Measurements from ENCODE around the gene ETV6. TPM values are rescaled to one million over a fixed set of nuclear protein-coding genes. Genes with fewer than 3 reads are reported as not detected.

ETV6 gene
- polyA plus RNA-seq, 3 donors, result 3.3 to 7.7 (median 4.4) TPM

DNA sequence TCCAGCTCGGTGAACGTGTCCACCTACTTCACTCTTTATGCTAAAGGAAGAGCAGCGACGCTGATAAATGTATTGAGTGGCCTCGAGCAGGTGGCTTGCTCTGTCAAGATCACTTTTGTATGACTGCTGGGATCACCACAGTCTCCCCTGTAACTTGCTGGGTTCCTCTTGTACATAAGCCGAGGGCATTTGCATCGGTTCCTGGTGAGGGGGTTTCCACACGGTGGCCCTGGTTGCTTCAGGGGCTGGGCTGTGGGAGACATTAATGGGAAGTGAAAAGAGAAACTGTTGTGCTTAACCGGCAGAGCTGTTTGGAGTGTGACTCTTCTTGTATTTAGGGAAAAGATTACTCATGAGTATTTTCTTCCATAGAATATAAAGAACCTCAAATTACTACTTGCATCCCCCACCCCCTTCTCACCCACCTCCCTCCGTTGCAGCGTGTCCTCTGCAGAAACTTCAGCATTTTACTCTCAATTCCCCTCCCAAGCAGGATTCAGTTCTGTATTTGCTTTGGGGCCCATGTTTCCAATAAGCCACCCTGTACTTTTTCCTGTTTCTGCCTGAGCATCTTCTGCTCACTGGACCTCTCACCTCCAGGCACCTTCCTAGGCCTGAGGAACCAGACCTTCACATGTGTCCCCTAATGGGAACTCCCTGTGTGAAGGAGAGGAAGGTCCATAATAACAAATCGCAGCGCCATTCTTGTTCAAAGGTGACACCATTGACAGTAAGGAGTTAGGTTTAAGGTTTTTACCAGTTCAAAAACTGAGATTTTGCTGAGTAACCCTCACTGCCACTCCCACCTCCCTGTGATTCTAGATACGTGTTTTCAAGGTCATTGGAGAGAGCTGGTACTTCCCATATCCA, 187.0 kb downstream of the ETV6 start:
- H3K27ac ChIP-seq (ENCODE audit: low read depth, low read length), result no peak overlapping the region
- WGBS, 3 donors, result 54 to 75% (median 66%) methylated on average over 14 of the region's 14 CpGs

DNA sequence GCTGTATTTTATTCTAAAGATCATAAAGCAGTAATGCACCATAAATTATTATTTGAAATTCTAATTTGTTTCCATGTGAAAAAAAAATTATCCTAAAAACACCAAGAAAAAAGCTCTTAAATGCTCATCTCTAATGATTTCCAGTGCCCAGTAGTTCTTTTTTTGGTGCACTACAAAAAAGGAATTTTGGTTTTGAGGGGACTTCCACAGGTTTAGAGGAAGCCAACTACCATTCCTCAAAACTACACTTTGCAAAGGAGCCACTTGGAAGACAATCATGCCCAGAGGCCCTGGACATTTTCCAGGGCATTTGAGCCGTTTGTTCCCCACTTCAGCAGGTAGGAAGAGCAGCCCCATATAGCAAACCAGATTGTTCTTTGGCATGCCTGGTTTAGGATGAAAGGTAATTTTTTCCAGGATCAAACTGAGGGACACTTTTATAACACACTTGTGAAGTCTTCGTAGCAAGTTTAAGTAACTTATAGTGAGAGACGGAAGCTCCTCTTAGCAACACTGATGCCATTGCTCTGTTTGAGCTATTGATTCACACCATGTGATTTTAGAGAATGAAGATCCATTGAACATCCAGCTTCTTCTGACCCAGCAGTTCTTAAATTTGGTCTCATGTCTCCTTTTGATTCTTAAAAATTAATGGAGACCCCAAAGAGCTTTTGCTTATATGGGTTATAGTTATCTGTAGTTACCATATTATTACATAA, 187.9 kb downstream of the ETV6 start:
- WGBS, 3 donors, result 70 to 82% (median 80%) methylated on average over 3 of the region's 3 CpGs
- no peak overlapping the region for H3K27ac ChIP-seq (ENCODE audit: low read depth, low read length)

DNA sequence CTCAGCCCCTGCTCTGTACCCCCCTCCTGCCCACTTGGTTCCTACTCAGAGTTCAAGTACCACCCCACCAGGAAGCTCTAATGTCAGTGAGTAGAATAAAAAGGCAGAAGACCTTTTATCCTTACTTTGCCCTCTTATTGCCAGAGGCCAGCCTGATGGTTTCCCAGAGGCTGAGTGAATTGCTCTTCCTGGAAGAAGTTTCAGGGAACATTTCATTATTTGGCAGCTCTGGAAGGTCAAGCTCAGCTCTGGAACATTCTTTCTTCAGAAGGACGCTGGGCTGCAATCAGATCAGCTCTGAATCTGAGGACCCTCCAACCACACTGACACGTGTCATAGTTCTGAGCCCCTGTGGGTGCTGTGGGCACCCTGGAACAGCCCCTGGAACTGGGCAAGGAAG, 188.9 kb downstream of the ETV6 start:
- H3K27ac ChIP-seq (ENCODE audit: low read depth, low read length), result peak overlapping the region; percentile 85
- 36 to 68% (median 63%) methylated on average over 2 of the region's 2 CpGs for WGBS, 3 donors

DNA sequence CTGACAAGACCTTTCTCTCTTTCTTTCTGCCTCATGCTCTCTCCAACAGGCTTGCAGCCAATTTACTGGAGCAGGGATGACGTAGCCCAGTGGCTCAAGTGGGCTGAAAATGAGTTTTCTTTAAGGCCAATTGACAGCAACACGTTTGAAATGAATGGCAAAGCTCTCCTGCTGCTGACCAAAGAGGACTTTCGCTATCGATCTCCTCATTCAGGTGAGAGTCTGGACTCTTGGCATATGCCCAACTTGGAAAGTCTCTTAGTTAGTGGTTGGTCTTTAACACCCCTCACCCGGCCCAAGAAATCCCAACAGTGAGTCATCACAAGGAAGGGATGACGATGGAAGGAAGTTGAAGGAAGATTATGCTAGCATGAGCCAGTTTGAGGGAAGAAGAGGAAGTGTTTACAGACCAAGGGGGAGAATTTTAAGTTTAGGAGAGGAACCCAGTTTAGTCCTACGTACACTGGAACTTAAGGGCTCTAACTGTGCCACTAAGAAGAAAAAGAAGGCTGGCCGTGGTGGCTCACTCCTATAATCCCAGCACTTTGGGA, 189.7 kb downstream of the ETV6 start:
- 40 to 55% (median 41%) methylated on average over 8 of the region's 8 CpGs for WGBS, 3 donors
- peak overlapping the region; percentile 85 for H3K27ac ChIP-seq (ENCODE audit: low read depth, low read length)

DNA sequence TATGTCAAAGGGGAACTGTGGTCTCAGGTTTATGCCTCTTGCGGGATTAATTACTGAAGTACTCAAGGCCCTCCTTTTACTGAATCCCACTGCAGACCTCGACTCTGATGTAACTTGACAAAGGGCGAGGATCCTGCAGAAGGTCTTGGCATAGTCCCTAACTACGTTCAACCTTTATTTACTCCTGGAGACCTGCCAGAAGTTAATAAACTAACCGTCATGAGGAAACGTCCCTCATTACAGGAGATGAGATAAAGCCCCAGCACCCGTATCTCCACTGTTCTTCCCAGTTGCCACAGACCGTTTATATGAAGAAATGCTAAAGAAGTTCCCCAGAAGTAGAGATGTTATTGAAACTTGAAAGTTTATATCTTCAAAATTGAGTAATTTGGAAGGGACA, 190.9 kb downstream of the ETV6 start:
- no peak overlapping the region for H3K27ac ChIP-seq (ENCODE audit: low read depth, low read length)
- WGBS, 3 donors, result 23 to 45% (median 40%) methylated on average over 8 of the region's 8 CpGs

DNA sequence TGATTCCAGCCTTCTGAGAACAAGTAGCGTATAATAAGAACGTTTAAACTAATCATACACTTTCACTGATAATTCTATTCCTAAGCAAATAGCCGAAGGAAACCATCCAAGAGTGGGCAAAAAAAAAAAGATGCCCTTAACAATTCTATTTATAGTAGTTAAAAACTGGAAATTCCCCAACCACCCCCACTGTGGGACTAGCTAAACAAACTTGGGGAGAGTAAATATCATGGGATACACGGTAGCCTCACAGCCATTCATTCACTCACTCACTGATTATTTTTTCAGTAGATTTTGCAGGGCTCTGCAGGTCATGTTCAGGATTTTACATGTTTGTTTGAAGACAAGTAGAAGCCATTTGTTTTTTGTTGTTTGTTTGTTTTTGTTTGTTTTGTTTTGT, 197.0 kb downstream of the ETV6 start:
- H3K27ac ChIP-seq (ENCODE audit: low read depth, low read length), result no peak overlapping the region
- 29 to 86% (median 73%) methylated on average over 4 of the region's 4 CpGs for WGBS, 3 donors

DNA sequence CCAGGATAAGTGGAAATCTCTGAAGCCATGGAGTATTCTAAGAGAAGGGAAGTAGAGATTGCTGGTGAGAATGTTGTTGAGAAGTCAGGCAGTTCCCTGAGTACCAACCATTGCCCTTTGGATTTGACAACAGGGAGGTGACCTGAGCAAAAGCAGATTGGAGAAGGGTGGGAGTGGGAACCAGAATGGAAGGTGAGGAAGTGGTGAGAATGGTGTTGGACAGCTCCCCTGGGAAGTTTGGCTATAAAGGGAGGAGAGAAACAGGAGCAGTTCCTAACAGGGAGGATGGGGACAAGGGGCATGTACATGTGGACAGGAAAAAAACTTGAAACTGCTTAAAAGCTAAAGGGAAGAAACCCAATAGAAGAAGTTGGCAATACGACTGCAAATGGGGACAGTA, 198.1 kb downstream of the ETV6 start:
- no peak overlapping the region for H3K27ac ChIP-seq (ENCODE audit: low read depth, low read length)
- WGBS, 3 donors, result 65 to 94% (median 75%) methylated on average over 1 of the region's 1 CpG

DNA sequence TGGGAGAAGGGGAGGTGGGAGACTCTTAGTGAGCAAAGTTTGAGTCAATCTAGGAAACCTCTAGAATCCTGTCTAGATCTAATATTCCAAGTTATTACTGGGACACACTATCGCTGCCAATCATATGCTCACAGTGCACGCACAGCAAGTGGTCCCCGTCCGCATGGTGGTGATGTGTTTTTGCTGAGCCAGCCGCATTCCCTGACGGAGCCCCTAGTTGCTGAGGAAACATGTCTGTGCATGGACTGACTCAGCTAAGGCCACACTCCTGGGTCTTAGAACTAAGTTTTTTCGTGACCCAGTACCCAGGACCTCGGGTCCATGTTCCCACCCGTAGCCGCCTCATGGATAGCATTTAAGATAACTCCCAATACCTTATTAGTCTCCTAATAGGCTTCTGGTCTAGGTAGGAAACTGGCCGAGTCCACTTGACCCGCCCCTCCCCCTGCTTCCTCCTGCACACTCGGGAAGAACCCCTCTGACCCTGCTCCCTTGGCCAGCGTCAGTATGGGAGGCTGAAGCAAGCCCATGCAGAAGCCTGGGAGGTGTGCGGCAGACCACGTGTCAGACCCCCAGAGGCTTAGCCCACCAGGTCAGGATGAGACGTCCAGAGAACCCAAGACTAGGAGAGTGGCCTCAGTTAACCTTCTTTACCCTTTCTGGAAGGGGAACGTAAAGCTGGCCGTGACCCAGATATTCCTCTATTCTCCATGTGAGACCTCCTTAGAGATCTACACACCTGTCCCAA, 200.5 kb downstream of the ETV6 start:
- WGBS, 3 donors, result 92 to 94% (median 94%) methylated on average over 19 of the region's 19 CpGs
- no peak overlapping the region for H3K27ac ChIP-seq (ENCODE audit: low read depth, low read length)

DNA sequence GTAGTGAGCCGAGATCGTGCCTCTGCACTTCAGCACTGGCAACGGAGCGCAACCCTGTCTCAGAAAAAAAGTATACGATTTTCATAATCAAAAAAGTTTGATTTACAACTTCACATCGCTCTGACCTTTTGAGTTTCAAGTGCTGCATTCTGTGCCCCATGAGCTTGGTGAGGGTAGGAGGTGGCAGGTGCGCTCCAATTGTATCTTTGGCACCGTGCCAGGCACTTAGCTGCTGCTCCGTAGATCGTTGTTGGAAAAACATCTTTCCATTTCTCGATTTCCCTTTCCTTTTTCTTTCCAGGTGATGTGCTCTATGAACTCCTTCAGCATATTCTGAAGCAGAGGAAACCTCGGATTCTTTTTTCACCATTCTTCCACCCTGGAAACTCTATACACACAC, 203.7 kb downstream of the ETV6 start:
- H3K27ac ChIP-seq (ENCODE audit: low read depth, low read length), result no peak overlapping the region
- WGBS, 3 donors, result 79 to 83% (median 81%) methylated on average over 12 of the region's 12 CpGs

DNA sequence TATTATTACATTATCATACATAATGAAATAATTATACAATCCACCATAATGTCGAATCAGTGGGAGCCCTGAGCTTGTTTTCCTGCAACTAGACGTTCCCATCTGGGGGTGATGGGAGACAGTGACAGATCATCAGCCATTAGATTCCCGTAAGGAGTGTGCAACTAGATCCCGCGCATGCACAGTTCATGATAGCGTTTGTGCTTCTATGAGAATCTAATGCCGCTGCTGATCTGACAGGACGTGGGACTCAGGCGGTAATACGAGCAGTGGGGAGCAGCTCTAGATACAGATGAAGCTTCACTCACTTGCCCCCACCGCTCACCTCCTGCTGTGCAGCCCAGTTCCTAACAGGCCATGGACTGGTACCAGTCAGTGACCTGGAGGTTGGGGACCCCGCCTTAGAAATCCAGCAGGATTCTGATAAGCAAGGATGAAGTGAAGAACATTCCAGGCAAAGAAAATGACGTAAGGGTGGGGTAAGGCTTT, 204.6 kb downstream of the ETV6 start:
- 91 to 96% (median 91%) methylated on average over 13 of the region's 13 CpGs for WGBS, 3 donors
- no peak overlapping the region for H3K27ac ChIP-seq (ENCODE audit: low read depth, low read length)

DNA sequence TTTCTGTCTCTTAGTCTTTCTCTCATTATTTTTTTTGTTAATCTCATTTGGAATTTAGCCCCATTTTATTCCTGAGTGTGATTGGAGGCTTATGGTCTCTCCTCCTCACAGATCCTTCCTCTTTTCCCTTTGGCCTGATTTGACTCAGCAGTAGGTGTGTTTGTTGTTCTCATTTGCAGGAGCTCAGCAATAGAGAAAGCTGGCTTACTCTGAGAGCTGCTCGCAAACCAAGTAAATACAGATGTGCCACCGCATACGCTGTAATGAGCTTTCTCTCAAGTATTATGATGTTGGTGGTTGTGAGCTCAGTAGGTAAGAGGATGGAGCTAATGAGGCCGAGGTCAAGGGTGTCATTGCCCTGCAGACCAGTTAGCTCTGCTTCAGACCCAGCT, 206.5 kb downstream of the ETV6 start:
- 46 to 73% (median 53%) methylated on average over 4 of the region's 4 CpGs for WGBS, 3 donors
- H3K27ac ChIP-seq (ENCODE audit: low read depth, low read length), result no peak overlapping the region

DNA sequence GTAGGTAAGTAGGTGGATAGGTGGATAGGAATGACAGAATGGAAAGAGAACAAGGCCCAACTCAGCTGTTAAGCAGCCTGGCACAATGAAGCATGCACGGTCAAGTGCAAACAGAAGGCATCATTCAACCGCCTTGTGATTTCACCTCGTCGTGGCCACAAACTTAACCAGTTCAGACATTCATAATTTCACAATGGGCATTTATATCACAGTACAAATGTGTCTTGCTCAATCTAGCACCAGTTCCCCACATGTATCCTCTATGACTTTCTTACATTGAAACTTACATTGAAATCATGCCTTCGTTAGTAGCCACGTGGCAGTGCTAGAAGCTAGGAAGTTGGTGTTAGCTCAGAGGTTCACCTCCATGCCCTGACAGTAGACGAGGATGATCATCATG, 207.5 kb downstream of the ETV6 start:
- H3K27ac ChIP-seq (ENCODE audit: low read depth, low read length), result no peak overlapping the region
- 56 to 69% (median 61%) methylated on average over 7 of the region's 7 CpGs for WGBS, 3 donors

DNA sequence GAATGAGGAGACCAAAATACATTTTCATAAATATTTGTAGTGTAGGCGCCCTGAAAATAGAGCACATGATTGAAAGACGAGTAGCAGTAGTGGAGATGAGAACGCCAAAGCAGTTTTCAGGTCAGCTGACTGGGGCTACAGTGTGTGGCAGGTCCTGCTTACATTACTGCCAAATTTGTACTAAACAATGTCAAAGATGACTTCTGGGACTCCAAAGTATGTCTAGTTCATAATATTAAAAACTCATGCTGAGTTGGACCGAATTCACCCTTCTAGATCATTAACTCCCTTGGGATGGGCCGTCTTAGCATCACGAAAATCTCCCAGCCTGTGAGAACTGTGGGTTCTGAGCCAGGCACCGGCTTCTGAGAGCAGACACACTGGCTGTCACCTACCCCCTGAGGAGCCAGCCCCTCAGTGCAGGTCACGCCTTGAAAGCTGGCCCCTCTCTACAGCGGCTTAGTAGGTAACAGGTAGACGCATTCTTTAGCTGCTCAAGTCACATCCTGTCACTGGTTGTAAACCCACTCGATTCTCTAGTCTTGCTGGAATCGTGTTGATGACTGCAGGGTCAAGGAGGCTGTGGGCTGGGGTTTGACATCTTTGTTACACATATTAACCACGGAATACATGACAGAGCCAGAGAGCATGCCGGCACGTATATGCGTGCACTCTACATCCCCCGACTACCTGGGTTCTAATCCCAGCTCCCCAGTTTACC, 210.4 kb downstream of the ETV6 start:
- WGBS, 3 donors, result 85 to 91% (median 87%) methylated on average over 17 of the region's 17 CpGs
- H3K27ac ChIP-seq (ENCODE audit: low read depth, low read length), result no peak overlapping the region

DNA sequence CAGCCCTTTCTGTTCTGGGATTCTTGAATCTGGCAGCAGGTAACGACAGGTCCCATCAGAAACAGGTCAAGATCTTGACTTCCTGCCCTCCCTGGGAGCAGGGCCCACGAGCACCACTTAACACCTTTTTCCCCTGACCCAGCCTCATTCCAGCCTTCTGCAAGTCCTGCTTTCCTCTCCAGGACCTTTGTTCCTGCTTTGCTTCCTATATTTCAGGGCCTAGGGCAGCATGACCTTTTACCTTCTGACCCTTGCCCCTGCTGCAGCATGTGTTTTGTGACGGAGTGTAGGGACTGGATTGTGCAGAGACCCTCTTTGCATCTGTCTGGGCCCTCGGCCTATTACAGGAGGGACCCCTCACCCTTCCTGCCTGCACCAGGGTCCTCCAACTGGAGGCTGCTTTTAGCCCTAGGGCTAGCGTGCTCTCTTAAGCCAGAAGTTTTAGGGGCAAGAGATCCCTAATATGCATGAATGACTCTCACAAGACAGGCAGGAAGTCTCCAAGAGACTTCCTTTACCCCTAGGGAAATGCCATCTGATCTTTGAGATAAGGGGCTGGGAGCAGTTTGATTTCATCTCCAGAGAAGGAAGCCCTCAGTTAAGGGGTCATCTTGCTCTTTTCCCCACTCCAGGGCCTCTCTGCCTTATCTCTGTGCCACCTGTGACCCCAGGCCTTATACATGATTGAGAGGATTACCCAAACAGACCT, 211.8 kb downstream of the ETV6 start:
- 58 to 69% (median 60%) methylated on average over 5 of the region's 5 CpGs for WGBS, 3 donors

DNA sequence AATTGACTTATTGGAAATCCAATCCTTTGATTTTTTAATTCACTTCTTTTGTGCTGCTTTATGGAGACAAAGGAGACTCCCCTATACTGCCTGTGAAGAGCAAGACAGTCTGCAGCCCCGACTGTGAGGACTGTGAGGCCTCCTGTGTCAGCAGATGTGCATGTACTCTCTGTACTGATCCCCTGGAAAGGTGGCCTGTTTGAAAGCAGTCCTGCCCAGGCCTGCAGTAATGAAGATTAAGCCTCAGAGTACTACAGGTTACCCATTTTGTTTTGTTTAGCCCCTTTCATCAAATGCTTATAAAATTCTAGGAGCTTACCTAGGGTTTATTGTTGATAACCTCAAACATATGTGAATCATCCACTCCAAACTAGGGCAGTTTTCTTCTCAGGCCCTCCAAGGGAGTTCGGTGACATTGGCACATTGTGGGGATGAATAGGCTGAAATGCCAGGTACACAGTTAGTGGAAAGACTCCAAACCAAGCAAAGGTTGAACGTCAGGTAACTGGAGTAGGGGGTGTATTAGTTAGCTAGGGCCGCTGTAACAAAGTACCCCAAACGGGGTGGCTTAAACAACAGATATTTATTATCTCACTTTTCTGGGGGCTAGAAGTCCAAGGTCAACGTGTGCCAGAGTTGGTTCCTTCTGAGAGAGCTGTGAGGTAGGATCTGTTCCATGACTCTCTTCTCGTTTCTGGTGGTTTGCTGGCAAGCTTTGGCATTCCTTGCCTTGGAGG, 212.6 kb downstream of the ETV6 start:
- 78 to 93% (median 91%) methylated on average over 7 of the region's 7 CpGs for WGBS, 3 donors
- H3K27ac ChIP-seq (ENCODE audit: low read depth, low read length), result no peak overlapping the region

More for the DNA sequence above, 211.8 kb downstream of the ETV6 start:
- H3K27ac ChIP-seq (ENCODE audit: low read depth, low read length), result no peak overlapping the region

DNA sequence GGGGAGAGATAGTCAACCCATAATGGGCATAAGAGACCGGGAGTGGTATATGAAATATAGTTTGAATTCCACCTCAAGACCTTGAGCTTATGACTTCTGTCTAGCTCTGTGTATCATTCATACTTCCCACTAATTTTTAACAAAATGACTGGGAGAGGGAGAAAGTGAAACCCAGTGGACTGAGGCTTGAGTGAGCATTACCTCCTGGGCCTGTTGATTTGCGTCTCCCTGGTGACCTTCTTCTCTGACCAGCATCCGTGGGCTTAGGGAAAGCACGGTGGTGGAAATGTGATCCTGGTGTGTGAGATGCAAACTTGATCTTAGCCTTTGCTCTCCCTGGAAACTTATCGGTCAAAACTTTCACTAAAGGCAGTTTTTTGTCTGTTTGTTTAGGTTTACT, 213.3 kb downstream of the ETV6 start:
- H3K27ac ChIP-seq (ENCODE audit: low read depth, low read length), result no peak overlapping the region
- WGBS, 3 donors, result 34 to 47% (median 44%) methylated on average over 5 of the region's 5 CpGs

DNA sequence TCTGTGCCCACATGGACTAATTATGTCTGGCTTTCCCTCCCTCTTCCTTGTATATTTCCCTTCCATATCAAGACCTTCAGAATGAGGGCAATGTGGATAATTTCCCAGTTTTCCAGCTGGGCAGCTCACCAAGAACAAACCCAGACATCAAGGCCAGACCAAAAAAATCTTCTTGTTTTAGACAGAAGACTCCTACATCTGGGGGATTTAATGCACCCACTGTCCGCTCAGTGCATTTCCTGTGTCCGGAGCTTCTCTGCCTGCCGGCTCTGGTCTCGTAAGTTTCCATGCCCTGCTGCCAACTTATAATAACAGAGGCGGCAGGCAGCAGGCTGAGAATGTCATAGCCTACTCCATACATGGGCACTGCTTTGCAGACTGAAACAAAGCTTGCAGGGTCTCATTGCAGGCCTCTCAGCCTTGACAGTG, 214.0 kb downstream of the ETV6 start:
- no peak overlapping the region for H3K27ac ChIP-seq (ENCODE audit: low read depth, low read length)
- WGBS, 3 donors, result 18 to 23% (median 19%) methylated on average over 5 of the region's 5 CpGs

Measured in adipose tissue (tissue), 3 donors.